Measurements from ENCODE around the gene PSMB8.

PSMB8 gene

DNA sequence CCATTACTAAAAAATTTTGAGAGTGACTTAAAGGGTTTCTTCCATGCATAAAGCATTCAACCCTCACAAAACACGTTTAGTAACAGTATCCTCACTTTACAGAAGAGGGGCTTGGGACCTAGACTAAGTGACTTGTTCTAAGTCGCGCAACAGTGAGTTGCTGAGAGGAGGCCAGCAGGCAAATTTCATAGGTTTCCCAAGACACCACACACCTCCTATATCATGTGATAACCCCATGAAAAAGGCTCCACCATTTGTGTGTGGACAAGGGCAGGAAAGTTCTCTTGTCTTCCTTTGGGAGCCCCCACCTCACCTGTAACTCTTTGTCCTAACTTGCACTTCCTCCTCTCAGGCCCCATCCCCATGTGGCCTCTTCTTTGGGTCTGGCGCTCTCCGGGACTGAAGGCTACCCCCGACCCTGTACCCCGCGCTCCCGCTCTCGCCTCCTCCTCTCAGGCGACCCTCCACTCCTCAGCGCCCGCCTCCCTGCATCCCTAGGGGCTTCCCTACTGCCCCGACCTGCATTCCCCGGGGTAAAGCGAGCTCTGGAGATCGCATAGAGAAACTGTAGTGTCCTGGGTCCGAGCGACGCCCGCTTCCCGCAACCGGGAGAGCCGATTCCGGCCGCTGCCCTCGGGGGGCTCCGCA is 392 bp downstream of the PSMB8 start:
- H3K4me3 ChIP-seq (ENCODE audit: low read depth, low read length), result peak overlapping the region; percentile 67
- TF ChIP-seq CTCF (IDR thresholded peaks at IDR 0.05; ENCODE audit: borderline replicate concordance, insufficient read depth, low read depth, low read length), result no peak

DNA sequence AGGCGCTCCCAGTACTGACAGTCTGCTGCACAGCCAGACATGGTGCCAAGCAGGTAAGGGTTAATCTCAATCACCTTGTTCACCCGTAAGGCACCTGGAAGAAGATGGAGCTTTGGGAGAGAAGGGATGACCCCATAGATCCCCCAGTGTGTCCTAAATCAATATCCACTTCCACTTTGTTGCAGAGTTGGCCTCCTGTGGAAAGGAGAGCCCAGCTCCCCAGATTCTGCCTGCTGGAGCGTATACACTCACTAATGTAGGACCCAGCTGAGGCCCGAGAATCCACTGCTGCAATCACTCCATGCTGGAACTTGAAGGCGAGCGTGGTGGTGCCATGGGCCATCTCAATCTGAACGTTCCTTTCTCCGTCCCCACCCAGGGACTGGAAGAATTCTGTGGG is 1.2 kb downstream of the PSMB8 start:
- peak overlapping the region; percentile 67 for H3K4me3 ChIP-seq (ENCODE audit: low read depth, low read length)
- no peak for TF ChIP-seq CTCF (IDR thresholded peaks at IDR 0.05; ENCODE audit: borderline replicate concordance, insufficient read depth, low read depth, low read length)

- TF ChIP-seq CTCF (IDR thresholded peaks at IDR 0.05; ENCODE audit: borderline replicate concordance, insufficient read depth, low read depth, low read length), result no peak
- peak overlapping the region; percentile 67 for H3K4me3 ChIP-seq (ENCODE audit: low read depth, low read length)
Observed at GRCh38 chr6:32842021-32842650, 1.7 kb downstream of the PSMB8 start.

DNA sequence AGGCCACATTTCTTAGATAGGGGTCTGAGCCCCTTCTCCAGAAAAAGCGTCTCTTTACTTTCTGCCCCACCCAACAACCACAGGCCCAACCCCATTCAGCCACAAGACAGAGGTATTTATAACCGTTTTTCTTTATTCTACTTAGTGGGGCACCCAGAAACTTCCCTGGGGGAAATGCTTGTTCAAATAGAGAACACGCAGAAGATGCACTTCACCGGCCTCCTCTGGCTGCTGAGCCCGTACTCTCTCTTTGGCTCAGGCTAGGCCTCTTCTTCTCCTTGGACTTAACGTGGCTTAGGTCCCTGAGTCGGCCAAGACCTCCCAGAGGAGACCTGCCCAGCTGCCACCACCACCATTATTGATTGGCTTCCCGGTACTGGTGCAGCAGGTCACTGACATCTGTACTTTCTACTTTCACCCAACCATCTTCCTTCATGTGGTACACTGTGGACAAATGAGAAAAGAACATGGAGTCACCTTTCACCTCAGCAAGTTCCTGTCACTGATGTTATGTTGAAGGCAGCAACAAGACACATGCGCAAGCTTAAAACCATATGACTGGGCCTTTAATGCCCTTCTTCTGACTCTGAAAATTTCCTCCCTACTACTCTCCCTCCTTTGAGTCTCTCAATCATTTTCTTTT is 3.1 kb downstream of the PSMB8 start:
- no peak for TF ChIP-seq CTCF (IDR thresholded peaks at IDR 0.05; ENCODE audit: borderline replicate concordance, insufficient read depth, low read depth, low read length)

GRCh38 chr6:32839356-32839755 is 4.5 kb downstream of the PSMB8 start:
- H3K4me3 ChIP-seq (ENCODE audit: low read depth, low read length), result no peak overlapping the region
- TF ChIP-seq CTCF (IDR thresholded peaks at IDR 0.05; ENCODE audit: borderline replicate concordance, insufficient read depth, low read depth, low read length), result no peak

More for the DNA sequence above, 3.1 kb downstream of the PSMB8 start:
- H3K4me3 ChIP-seq (ENCODE audit: low read depth, low read length), result no peak overlapping the region

DNA sequence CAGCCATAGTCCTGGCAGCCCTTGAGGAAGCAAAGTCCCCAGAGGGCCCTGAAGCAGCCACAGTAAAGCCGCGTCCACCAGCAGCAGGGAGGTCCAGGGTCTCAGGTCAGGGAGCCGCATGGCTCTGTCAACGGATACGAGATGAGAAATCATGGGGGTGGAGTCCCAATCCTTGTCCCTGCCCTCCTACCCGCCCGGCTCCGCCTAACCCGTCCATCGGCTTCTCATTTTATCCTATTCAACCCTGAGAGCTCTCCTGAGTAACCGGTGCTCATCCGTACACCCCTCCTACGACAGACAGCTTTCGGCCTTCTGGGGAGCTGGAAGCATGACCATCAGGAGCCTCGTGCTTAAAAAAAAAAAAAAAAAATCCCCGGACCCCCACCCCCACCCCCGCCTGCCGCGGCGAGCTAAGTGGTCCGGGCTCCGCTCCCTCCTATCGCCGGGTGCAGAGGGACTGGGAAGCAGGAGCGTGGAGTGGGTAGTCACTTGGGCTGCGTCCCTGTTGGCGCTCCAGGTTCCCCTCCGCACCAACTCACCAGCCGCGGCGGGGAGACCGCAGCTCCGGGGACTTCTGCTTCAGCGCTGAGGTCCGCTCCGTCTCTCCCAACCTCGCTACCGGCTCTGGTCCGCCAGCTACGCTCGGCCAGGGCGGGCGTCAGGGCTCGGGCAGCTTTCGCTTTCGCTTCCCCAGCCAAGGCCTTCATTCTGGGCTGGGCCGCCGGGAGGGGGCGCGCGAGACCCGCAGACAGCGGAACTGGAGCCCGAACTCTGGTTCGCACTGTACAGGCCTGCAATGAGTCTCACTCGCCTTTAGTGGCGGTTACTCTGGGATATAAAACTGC is 5.5 kb downstream of the PSMB8 start, which contains the start of gene TAP2:
Gene TAP2, minus strand, starts transcription at position 626 of the 845 bp plus-strand sequence. Its CDS starts 506 bp downstream, at position 120.
- TF ChIP-seq CTCF (IDR thresholded peaks at IDR 0.05; ENCODE audit: borderline replicate concordance, insufficient read depth, low read depth, low read length), result peak; percentile 93

More for the DNA sequence above, 5.5 kb downstream of the PSMB8 start, which contains the start of gene TAP2:
- H3K4me3 ChIP-seq (ENCODE audit: low read depth, low read length), result peak within 1 kb of the TSS; percentile 82
